ENCODE results near the gene UPK3A. TPM values are rescaled to one million over a fixed set of nuclear protein-coding genes. Genes with fewer than 3 reads are reported as not detected.

UPK3A gene
- total and polyA plus RNA-seq, 2 of the 13 experiments (the other 11 are each of a cell fraction or from before 2014, with no cell fraction given): 10.5 to 13.8 TPM

GRCh38 chr22:45238957-45239680, 45.6 kb upstream of the UPK3A start:
- Histone ChIP-seq H3K4me3 (replicated peaks in 1 of 3; ENCODE audit: insufficient read depth in 1 of 3, low read depth in 2 of 3, low read length in 3 of 3) (peak overlapping the region; percentile 65 to 90 (median 81); a peak in 2 of 6 replicates), H3K79me2 (ENCODE audit: insufficient read depth, low read length) (peaks cover 24% of the 10 kb centered on the region), H3K27me3 (ENCODE audit: control insufficient read depth in 1 of 2, insufficient read depth in 2 of 2, low read length in 2 of 2) (no peaks in the 10 kb centered on the region), H3K9ac (ENCODE audit: insufficient read depth, low read depth, low read length) (peak overlapping the region; percentile 67), H3K4me1 (ENCODE audit: insufficient read depth, low read length) (peaks cover 73% of the 10 kb centered on the region), H3K4me2 (ENCODE audit: low read depth, low read length) (peak overlapping the region; percentile 85), H3K9me3 (ENCODE audit: low read length) (no peaks in the 10 kb centered on the region), H3K27ac (ENCODE audit: extremely low read length, insufficient read depth, low read length) (no peak overlapping the region), H4K20me1 (ENCODE audit: insufficient read depth, low read length) (peaks cover 11% of the 10 kb centered on the region; the same call in 1 of the 2 replicates), H2AFZ (ENCODE audit: low read length) (no peak overlapping the region), H3K36me3 (replicated peaks in 1 of 2; ENCODE audit: control insufficient read depth in 1 of 2, insufficient read depth in 2 of 2, low read length in 2 of 2) (peaks cover 6% of the 10 kb centered on the region in 2 experiments; a peak in 3 of 5 replicates)
- DNase-seq (ENCODE audit: low spot score) (no peak), ATAC-seq (no peak), FAIRE-seq (no peak)
- ChIA-PET CTCF (ENCODE audit: low intra/inter-chr PET ratio, low total read pairs) (no interaction called here), POLR2A (no interaction called here)
- 98% methylated on average over 6 of the region's 6 CpGs for WGBS (ENCODE audit: low lambda C conversion rate)
- no peak for TF ChIP-seq ATF7 (IDR thresholded peaks at IDR 0.05)
- no peak for TF ChIP-seq ATF7 (CRISPR knock-in tag; IDR thresholded peaks at IDR 0.05)
- no peak for TF ChIP-seq SIX4 (CRISPR knock-in tag; IDR thresholded peaks at IDR 0.05)
- TF ChIP-seq FOXO1 (CRISPR knock-in tag; IDR thresholded peaks at IDR 0.05): no peak
- no peak for TF ChIP-seq ZNF24 (IDR thresholded peaks at IDR 0.05)
- TF ChIP-seq ZXDC (CRISPR knock-in tag; IDR thresholded peaks at IDR 0.05): no peak
- TF ChIP-seq RXRB (CRISPR knock-in tag; IDR thresholded peaks at IDR 0.05; ENCODE audit: borderline replicate concordance): no peak
- no peak for TF ChIP-seq KDM4B (CRISPR knock-in tag; IDR thresholded peaks at IDR 0.05)
- TF ChIP-seq GLMP (CRISPR knock-in tag; IDR thresholded peaks at IDR 0.05; ENCODE audit: borderline replicate concordance): no peak
- TSS peak; percentile 51 for BruUV-seq (replicated peaks)
- intact Hi-C loops (cut with micrococcal nuclease; ENCODE audit: unreplicated experiment) (no loop called here), in situ Hi-C loops (cut with HindIII; ENCODE audit: extremely low pct_ligation_motif_present, low pct_unique_long_range_greater_than_20kb) (no loop called here)
